Gastrocnemius medialis (tissue), 4 donors: ENCODE measurements around the gene LILRA1. TPM values are rescaled to one million over a fixed set of nuclear protein-coding genes. Genes with fewer than 3 reads are reported as not detected.

Source experiments
- ATAC-seq, 2 donors: fragments of 150-250 bp; one replicate each; pipeline ENCODE4 v1.9.1; 2016
- DNase-seq, 2 donors: peaks; one replicate each; pipeline ENCODE4 v3.0.0-alpha.2; 2019
- H3K27ac ChIP-seq, 4 donors: fragments of 200-600 bp; sonication (generic); 1 replicate in 1 of 4; 2 replicates in 3 of 4; pipeline ENCODE4 v1.5.1; 2016 to 2018; ENCODE audit warnings: mild to moderate bottlenecking in 2 of 4, moderate library complexity in 1 of 4
- H3K27me3 ChIP-seq, 3 donors: fragments of 200-600 bp; sonication (generic) in 2 of 3; 1 replicate in 1 of 3; 2 replicates in 2 of 3; pipeline versions ENCODE4 v1.5.1 to v1.6.0; 2016 to 2019; ENCODE audit warnings: mild to moderate bottlenecking in 1 of 3, moderate library complexity in 1 of 3
- H3K36me3 ChIP-seq, 2 donors: fragments of 200-600 bp; sonication (generic) in 1 of 2; one replicate each; pipeline ENCODE4 v1.5.1; 2017 to 2018
- H3K4me1 ChIP-seq, 2 donors: fragments of 200-600 bp; sonication (generic) in 1 of 2; one replicate each; pipeline ENCODE4 v1.5.1; 2016 to 2017; ENCODE audit warnings: mild to moderate bottlenecking in 2 of 2
- H3K4me3 ChIP-seq, 4 donors: fragments of 200-600 bp; sonication (generic) in 3 of 4; 1 replicate in 1 of 4; 2 replicates in 3 of 4; pipeline ENCODE4 v1.5.1; 2016 to 2019; ENCODE audit warnings: mild to moderate bottlenecking in 2 of 4
- H3K9me3 ChIP-seq, 3 donors: fragments of 200-600 bp; sonication (generic) in 2 of 3; 1 replicate in 1 of 3; 2 replicates in 2 of 3; pipeline ENCODE4 v1.5.1; 2016 to 2019
- POLR2A ChIP-seq, 2 donors: fragments of 450-650 bp; IDR thresholded peaks; one replicate each; pipeline ENCODE4 v1.6.1; 2017; ENCODE audit warnings: antibody characterized with exemption in 2 of 2, mild to moderate bottlenecking in 2 of 2, moderate library complexity in 2 of 2
- in situ Hi-C, 4 donors: fragments of 200-750 bp; cut with MboI; loops; one replicate each; pipeline versions ENCODE4 v1.15.0 to v1.8.0; 2017; ENCODE audit warnings: low sequenced_read_pairs in 4 of 4
- intact Hi-C: fragments of 100-400 bp; cut with DNase I; formaldehyde crosslinking; loops from one replicate; pipeline ENCODE4 v1.15.1; 2023; ENCODE audit warnings: low total_unique reads
- total RNA-seq, 4 donors: library from RNA; depleted of rRNA; stranded (reverse); fragments of >200 nt; gene quantifications; one replicate each; pipeline versions ENCODE4 v1.1.0 to v1.2.3, GENCODE V29; 2016
- TF ChIP-seq, protein P1 (sequence below), 5 experiments: fragments of 450-650 bp in 3 of 5; fragments of 200-600 bp in 2 of 5; sonication (generic) in 2 of 5; IDR thresholded peaks in 4 of 5; conservative IDR thresholded peaks in 1 of 5; 1 replicate in 4 of 5; 2 replicates in 1 of 5; pipeline ENCODE4 v1.5.1; 2016 to 2019; ENCODE audit warnings: antibody characterized with exemption in 5 of 5, mild to moderate bottlenecking in 3 of 5, moderate library complexity in 3 of 5

Gene LILRA1
- total RNA-seq, 4 donors from 2014 or later: 0.40 to 0.62 TPM; not detected in 2

DNA sequence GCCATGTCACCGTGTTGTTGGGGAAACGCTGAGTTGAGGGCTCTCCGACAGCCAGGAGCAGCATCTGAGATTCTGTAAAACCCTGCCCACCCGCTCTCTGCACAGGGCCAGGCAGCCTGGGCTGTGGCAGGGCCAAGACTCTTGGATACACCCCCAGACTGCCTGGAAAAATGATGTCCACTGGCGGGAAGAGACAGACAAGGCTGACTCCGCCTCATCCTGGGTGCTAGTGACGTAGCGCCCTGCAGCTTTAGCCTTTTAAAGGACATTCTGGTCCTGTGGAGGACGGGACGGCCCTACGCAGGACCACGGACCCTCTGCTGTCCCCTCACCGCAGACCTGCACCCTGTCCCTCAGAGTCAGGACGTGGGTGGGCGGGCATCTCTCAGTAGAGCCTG is 40.5 kb upstream of the LILRA1 start:
- H3K27me3 ChIP-seq: no peaks in the 10 kb centered on the region
- TF ChIP-seq, protein P1, sequence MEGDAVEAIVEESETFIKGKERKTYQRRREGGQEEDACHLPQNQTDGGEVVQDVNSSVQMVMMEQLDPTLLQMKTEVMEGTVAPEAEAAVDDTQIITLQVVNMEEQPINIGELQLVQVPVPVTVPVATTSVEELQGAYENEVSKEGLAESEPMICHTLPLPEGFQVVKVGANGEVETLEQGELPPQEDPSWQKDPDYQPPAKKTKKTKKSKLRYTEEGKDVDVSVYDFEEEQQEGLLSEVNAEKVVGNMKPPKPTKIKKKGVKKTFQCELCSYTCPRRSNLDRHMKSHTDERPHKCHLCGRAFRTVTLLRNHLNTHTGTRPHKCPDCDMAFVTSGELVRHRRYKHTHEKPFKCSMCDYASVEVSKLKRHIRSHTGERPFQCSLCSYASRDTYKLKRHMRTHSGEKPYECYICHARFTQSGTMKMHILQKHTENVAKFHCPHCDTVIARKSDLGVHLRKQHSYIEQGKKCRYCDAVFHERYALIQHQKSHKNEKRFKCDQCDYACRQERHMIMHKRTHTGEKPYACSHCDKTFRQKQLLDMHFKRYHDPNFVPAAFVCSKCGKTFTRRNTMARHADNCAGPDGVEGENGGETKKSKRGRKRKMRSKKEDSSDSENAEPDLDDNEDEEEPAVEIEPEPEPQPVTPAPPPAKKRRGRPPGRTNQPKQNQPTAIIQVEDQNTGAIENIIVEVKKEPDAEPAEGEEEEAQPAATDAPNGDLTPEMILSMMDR (IDR thresholded peaks at IDR 0.05 in 4 of 5, conservative IDR thresholded peaks at IDR 0.05 in 1 of 5): no peak
- no peak for TF ChIP-seq POLR2A (IDR thresholded peaks at IDR 0.05)
- no peak overlapping the region for H3K27ac ChIP-seq
- H3K9me3 ChIP-seq: no peaks in the 10 kb centered on the region
- in situ Hi-C loops (no loop called here), intact Hi-C loops (no loop called here)
- DNase-seq (no peak), ATAC-seq (no peak)
- H3K4me3 ChIP-seq: no peak overlapping the region
- H3K36me3 ChIP-seq: no peaks in the 10 kb centered on the region
- no peaks in the 10 kb centered on the region for H3K4me1 ChIP-seq

DNA sequence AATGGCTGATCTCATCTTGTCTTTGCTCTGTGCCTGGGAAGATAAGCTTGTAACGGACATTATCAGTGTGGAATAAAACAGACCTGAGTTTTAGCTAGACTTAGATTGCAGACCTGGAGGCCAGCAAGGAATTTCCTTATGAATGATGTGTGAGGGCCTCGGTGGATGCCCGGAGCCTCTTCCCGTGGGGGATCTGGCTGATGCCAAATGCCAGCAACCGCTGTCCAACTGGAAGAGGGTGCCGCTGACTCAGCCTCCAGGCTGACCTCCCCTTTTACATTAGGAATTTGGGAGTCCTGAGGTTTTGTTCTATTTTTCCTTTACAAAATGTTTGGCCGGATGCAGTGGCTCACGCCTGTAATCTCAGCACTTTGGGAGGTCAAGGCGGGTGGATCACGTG is 39.4 kb upstream of the LILRA1 start:
- no peaks in the 10 kb centered on the region for H3K36me3 ChIP-seq
- intact Hi-C loops (no loop called here), in situ Hi-C loops (no loop called here)
- no peak overlapping the region for H3K27ac ChIP-seq
- no peaks in the 10 kb centered on the region for H3K27me3 ChIP-seq
- H3K4me1 ChIP-seq: no peaks in the 10 kb centered on the region
- ATAC-seq (no peak), DNase-seq (no peak)
- no peak overlapping the region for H3K4me3 ChIP-seq
- TF ChIP-seq, protein P1 (IDR thresholded peaks at IDR 0.05 in 4 of 5, conservative IDR thresholded peaks at IDR 0.05 in 1 of 5): no peak
- no peak for TF ChIP-seq POLR2A (IDR thresholded peaks at IDR 0.05)
- no peaks in the 10 kb centered on the region for H3K9me3 ChIP-seq

DNA sequence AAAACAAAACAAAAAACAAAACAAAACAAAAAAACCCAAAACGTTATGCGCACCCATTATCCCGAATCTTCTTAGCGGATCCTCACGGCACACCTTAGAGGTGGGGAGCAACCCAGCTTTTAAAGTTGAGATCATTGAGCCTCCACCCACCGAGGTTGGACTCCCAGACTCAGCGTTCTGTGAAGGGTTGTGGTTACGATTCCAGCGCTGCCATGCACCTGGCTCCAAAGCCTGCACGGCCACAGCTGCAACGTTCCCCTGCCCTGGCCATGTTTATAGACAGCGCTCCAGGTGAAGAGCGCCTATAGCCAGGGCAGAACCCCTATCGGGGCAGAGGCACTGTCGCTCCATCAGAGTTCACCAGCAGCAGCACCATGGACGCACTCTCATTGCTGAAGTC is 38.5 kb upstream of the LILRA1 start:
- no peaks in the 10 kb centered on the region for H3K9me3 ChIP-seq
- H3K4me3 ChIP-seq: no peak overlapping the region
- intact Hi-C loops: no loop called here
- in situ Hi-C loops: no loop called here
- TF ChIP-seq POLR2A (IDR thresholded peaks at IDR 0.05): no peak
- TF ChIP-seq, protein P1 (IDR thresholded peaks at IDR 0.05 in 4 of 5, conservative IDR thresholded peaks at IDR 0.05 in 1 of 5): no peak
- H3K36me3 ChIP-seq: no peaks in the 10 kb centered on the region
- DNase-seq (no peak), ATAC-seq (no peak)
- no peaks in the 10 kb centered on the region for H3K4me1 ChIP-seq
- no peaks in the 10 kb centered on the region for H3K27me3 ChIP-seq
- H3K27ac ChIP-seq: no peak overlapping the region

DNA sequence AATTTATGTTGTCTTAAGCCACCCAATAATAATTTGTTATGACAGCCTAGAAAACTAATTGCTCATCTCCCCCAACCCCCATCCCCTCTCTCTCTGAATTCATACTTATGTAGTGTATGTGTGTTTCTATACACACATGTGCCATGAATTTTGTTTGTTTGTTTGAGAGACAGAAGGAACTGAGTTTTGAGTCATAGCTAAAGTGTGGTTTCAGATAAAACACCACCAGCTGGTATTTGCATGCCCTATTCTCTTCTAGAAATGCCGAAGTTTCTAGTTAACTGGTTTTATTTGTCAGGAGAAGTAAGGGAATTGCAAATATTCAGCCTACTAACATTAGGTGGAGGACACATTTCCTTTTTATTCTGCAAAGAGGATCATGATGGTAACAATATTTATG is 37.2 kb upstream of the LILRA1 start:
- Histone ChIP-seq H3K4me3 (no peak overlapping the region), H3K27ac (no peak overlapping the region), H3K27me3 (no peaks in the 10 kb centered on the region), H3K9me3 (no peaks in the 10 kb centered on the region), H3K36me3 (no peaks in the 10 kb centered on the region), H3K4me1 (no peaks in the 10 kb centered on the region)
- no peak for DNase-seq
- intact Hi-C loops: no loop called here
- no peak for TF ChIP-seq POLR2A (IDR thresholded peaks at IDR 0.05)
- TF ChIP-seq, protein P1 (IDR thresholded peaks at IDR 0.05 in 4 of 5, conservative IDR thresholded peaks at IDR 0.05 in 1 of 5): no peak
- ATAC-seq: no peak
- in situ Hi-C loops: no loop called here

DNA sequence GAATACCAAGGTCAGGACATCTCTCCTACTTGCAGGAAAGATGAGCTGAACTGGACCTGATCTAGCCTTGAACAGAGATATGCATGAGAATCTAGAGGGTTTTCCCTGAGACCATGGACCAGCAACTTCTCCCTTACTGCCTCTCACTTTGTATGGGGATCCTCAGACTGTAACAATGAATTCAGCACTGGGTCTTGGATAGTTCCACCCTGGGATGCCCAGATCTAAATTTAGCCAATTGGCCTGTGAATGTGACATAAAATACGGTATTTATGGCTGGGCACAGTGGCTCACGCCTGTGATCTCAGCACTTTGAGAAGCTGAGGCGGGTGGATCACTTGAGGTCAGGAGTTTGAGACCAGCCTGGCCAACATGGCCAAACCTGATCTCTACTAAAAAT is 35.1 kb upstream of the LILRA1 start:
- in situ Hi-C loops (no loop called here), intact Hi-C loops (no loop called here)
- no peaks in the 10 kb centered on the region for H3K36me3 ChIP-seq
- no peak overlapping the region for H3K27ac ChIP-seq
- no peak overlapping the region for H3K4me3 ChIP-seq
- no peaks in the 10 kb centered on the region for H3K27me3 ChIP-seq
- no peak for DNase-seq
- no peaks in the 10 kb centered on the region for H3K4me1 ChIP-seq
- TF ChIP-seq POLR2A (IDR thresholded peaks at IDR 0.05): no peak
- TF ChIP-seq, protein P1 (IDR thresholded peaks at IDR 0.05 in 4 of 5, conservative IDR thresholded peaks at IDR 0.05 in 1 of 5): no peak
- no peak for ATAC-seq
- H3K9me3 ChIP-seq: peaks cover 0 to 5% (median 0%) of the 10 kb centered on the region in 3 donors
